Upper lobe of right lung (tissue), 1 donor: Measurements from ENCODE around the gene NACC1. TPM values are rescaled to one million over a fixed set of nuclear protein-coding genes. Genes with fewer than 3 reads are reported as not detected.

ENCODE experiments used
- ATAC-seq: fragments of 200-7000 bp; cut with Tn5 transposase; one replicate; pipeline ENCODE4 v1.9.1; 2020; ENCODE audit warnings: mild to moderate bottlenecking, moderate library complexity
- DNase-seq: peaks from one replicate; pipeline ENCODE4 v3.0.0-alpha.2; 2020
- H3K27ac ChIP-seq: fragments of 200-600 bp; one replicate; pipeline ENCODE4 v1.8.0; 2022
- H3K27me3 ChIP-seq: fragments of 200-600 bp; one replicate; pipeline ENCODE4 v1.8.0; 2022; ENCODE audit warnings: mild to moderate bottlenecking
- H3K36me3 ChIP-seq: fragments of 200-600 bp; one replicate; pipeline ENCODE4 v1.8.0; 2022
- H3K4me1 ChIP-seq: fragments of 200-600 bp; one replicate; pipeline ENCODE4 v1.8.0; 2022
- H3K4me3 ChIP-seq: fragments of 200-600 bp; one replicate; pipeline ENCODE4 v1.8.0; 2022; ENCODE audit warnings: mild to moderate bottlenecking
- H3K9me3 ChIP-seq: fragments of 200-600 bp; one replicate; pipeline ENCODE4 v1.8.0; 2022
- intact Hi-C: fragments of 100-400 bp; cut with DNase I; formaldehyde crosslinking; loops from one replicate; pipeline ENCODE4 v1.11.0; 2022
- total RNA-seq: library from RNA; stranded (reverse); fragmentation: NEBNext Ultra II Directional; extraction: Animal tissue kit (Norgen Biotek cat#: 25700); gene quantifications from one replicate; pipeline ENCODE4 v1.2.1, GENCODE V29; 2021
- TF ChIP-seq, protein P1 (sequence below): fragments of 200-600 bp; IDR thresholded peaks from one replicate; pipeline ENCODE4 v1.8.0; 2022; ENCODE audit warnings: antibody characterized with exemption
- donor health status: DM: no; HTN: yes; CAD: no; lungs with severe emphysema.

The NACC1 gene
- total RNA-seq, 1 donor from 2014 or later, result 39.8 TPM

DNA sequence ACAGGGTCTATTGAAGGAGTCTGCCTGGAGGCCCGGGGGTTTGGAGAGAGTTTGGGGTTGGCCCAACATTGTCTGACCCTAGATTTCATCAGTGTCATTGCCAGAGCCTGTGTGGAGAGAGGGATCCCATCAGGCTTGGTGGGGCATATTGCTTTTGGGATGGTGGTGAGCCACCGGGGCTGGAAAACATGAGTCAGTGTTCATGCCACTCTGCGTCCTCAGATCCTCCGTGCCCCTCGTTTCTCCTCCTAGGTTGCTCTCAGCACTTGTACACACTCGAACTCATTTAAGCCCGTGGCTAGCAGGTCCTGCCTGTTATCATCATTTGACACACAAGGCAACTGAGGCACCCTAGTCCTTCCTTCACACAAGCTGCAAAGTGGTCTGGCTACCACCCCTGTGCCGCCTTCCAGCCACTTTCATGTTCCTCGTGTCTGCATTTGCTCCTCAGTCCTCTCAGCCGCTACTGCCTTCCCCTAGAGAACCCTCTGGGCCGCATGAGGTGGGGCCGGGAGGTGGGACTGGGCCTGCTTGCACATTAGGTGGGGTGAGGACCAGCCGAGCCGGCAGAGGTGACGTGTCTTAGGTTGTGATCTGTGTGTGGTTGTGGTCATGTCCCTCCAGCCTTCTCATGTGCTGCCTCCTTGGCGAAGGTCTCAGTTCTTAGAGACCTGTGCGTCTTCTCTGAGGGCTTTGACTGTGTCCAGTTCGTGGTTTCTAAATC lies 3.6 kb downstream of the NACC1 start:
- H3K27ac ChIP-seq, result no peak overlapping the region
- peaks cover 29% of the 10 kb centered on the region for H3K4me1 ChIP-seq
- H3K4me3 ChIP-seq, result no peak overlapping the region
- peaks cover 4% of the 10 kb centered on the region for H3K36me3 ChIP-seq
- intact Hi-C loops, result no loop called here
- H3K27me3 ChIP-seq, result no peaks in the 10 kb centered on the region
- TF ChIP-seq, protein P1, sequence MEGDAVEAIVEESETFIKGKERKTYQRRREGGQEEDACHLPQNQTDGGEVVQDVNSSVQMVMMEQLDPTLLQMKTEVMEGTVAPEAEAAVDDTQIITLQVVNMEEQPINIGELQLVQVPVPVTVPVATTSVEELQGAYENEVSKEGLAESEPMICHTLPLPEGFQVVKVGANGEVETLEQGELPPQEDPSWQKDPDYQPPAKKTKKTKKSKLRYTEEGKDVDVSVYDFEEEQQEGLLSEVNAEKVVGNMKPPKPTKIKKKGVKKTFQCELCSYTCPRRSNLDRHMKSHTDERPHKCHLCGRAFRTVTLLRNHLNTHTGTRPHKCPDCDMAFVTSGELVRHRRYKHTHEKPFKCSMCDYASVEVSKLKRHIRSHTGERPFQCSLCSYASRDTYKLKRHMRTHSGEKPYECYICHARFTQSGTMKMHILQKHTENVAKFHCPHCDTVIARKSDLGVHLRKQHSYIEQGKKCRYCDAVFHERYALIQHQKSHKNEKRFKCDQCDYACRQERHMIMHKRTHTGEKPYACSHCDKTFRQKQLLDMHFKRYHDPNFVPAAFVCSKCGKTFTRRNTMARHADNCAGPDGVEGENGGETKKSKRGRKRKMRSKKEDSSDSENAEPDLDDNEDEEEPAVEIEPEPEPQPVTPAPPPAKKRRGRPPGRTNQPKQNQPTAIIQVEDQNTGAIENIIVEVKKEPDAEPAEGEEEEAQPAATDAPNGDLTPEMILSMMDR, result no peak
- no peaks in the 10 kb centered on the region for H3K9me3 ChIP-seq
- DNase-seq (no peak), ATAC-seq (no peak)

DNA sequence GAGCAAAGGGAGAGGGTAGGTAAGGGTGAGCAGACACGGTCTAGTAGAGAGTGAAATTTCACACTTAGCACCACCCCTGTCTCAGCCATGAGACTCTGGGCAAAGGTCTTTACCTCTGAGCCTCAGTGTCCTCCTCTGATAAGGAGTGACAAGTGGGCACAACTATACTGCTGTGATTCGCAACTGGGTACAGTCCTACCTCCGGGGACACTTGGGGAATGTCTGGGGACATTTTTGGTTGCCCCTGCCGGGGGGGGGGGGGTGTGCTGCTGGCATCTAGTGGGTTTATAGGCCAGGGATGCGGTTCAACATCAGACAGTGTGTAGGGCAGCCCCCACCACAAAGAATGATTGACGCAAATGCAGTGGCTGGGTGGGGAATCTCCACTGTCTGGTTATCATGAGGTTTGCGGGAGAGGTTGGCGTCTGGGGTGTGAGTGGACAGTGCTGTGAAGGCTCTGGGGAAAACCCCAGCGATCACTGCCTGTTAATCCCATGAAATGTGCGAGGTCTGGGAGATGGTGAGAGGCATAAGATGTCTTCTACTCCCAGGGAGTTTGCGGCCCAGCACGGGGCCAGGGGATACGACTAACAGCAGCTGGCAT lies 4.3 kb downstream of the NACC1 start:
- Histone ChIP-seq H3K9me3 (no peaks in the 10 kb centered on the region), H3K36me3 (peaks cover 5% of the 10 kb centered on the region), H3K4me3 (no peak overlapping the region), H3K4me1 (peaks cover 25% of the 10 kb centered on the region), H3K27me3 (no peaks in the 10 kb centered on the region), H3K27ac (no peak overlapping the region)
- intact Hi-C loops, result no loop called here
- ATAC-seq, result no peak
- TF ChIP-seq, protein P1, result no peak
- no peak for DNase-seq

DNA sequence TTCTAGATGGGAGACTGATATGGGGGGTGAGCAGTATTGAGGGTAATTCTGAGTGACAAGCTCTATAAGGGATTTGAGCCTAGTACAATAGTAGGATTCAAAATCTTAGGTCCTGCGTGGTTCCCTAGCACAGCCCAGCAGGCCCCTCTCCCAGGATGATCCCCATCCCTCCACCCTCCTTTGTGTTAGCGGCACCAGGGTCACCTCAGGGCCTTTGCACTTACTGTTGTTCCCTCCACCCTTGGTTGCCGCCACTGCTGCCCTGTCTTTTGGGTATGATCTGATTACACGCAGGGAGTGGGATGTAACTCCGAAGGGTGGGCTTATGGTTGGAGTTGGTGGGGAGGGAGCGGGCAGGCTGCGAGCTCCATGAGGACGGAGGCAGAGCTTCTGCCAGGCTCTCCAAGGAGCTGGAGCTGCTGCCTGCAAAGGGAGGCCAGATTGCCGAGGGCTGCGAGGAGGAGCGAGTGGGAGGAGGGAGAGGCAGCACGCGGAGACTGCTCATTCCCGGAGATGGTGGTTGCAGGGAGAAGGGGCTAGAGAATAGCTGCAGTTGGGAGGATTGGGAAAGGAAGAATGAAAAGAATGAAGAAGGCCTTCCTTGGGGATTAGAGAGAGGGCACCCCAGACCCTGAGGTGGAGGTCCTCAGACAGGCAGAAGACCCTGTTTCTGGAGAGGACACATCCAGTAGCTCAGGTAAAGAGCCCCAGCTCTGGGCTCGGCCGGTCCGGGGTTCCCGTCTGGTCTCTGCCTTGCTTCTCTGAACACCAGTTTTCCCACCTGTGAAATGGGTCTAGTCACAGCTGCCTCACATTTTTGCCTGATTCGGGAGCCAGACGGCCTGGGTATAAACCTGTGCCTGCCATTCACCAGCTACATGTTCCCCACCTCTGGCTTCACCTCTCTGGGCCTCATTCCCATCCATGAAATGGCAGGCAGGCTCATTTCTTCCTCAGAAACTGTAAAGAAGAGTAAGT lies 5.2 kb downstream of the NACC1 start:
- Histone ChIP-seq H3K27ac (no peak overlapping the region), H3K4me3 (no peak overlapping the region), H3K27me3 (no peaks in the 10 kb centered on the region), H3K36me3 (peaks cover 5% of the 10 kb centered on the region), H3K4me1 (peaks cover 21% of the 10 kb centered on the region), H3K9me3 (no peaks in the 10 kb centered on the region)
- intact Hi-C loops, result no loop called here
- TF ChIP-seq, protein P1, result no peak
- ATAC-seq, result no peak
- no peak for DNase-seq

DNA sequence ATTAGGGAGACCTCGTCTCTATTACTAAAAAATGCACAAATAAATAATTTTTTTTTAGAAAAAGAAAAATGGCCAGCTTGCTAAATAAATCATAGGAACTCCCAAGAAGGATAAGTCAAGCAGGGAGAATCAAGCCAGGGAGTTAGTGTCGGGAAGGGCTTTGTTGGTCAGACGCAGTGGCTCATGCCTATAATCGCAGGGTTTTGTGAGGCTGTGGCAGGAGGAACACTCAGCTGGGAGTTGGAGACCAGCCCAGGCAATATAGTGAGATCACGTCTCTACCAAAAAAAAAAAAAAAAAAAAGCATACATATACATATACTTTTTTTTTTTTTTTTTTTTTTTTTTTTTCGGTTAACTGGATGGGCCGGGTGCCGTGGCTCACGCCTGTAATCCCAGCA lies 9.0 kb downstream of the NACC1 start:
- H3K4me1 ChIP-seq, result no peaks in the 10 kb centered on the region
- H3K9me3 ChIP-seq, result no peaks in the 10 kb centered on the region
- TF ChIP-seq, protein P1, result no peak
- ATAC-seq (no peak), DNase-seq (no peak)
- no peaks in the 10 kb centered on the region for H3K27me3 ChIP-seq
- no peak overlapping the region for H3K4me3 ChIP-seq
- H3K36me3 ChIP-seq, result peaks cover 5% of the 10 kb centered on the region
- no peak overlapping the region for H3K27ac ChIP-seq
- intact Hi-C loops, result no loop called here

DNA sequence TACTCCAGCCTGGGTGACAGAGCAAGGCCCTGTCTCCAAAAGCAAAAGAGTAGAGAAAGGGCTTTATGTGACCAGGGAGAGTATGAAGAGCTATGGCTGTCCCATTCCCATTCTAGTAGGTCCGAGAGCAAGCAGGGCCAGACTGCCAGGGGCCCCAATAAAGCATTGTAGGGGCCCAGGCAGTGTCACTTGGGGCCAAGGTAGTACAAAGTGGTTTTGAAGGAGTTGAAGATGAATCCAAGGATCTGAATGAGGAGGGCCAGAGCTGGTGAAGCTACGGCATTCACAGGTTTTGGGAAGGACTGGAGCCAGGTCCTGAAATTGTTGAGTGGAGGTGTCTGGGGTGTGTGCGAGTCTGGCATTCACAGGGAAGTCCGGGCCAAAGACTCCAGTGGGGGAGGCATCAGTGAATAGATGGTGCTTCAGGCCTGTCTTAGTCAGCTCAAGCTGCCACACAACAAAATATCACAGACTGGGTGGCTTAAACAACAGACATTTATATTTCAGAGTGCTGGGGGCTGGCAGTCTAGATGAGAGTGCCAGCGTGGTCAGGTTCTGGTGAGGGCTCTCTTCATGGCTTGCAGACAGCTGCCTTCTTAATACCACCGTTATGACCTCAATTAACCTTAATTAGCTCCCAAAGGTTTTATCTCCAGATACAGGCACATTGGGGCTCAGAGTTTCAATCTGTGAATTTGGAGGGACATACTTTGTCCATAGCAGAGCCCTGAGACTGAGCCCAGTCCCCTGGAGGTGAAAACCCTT lies 9.9 kb downstream of the NACC1 start:
- Histone ChIP-seq H3K9me3 (no peaks in the 10 kb centered on the region), H3K4me3 (no peak overlapping the region), H3K27me3 (no peaks in the 10 kb centered on the region), H3K36me3 (peaks cover 5% of the 10 kb centered on the region), H3K4me1 (peaks cover under 1% of the 10 kb centered on the region), H3K27ac (no peak overlapping the region)
- ATAC-seq (no peak), DNase-seq (no peak)
- intact Hi-C loops, result no loop called here
- TF ChIP-seq, protein P1, result no peak
